ENCODE measurements around the gene CFAP157.

Gene CFAP157

DNA sequence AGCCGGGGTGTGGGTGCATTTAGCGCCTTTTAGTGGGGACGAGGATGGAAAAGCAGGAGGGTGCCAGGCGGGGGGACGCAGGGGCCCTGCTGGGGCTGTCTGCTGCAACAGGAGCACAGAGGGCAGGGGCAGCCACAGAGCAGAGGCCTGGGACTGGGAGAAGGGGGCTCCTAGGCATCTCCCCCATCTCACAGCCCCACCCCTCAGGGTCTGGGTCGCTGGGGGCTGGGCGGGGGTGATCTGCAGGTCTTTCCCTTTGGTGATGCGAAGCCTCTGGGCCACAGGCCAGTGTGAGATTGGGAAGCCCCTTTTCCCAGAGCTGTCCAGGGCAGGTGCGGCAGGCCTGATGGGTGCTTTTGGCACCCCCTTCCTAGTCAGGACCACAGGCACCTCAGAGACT, 23.5 kb downstream of the CFAP157 start:
- H3K4me3 ChIP-seq (ENCODE audit: low read length), result no peak overlapping the region
- TF ChIP-seq, protein P1, sequence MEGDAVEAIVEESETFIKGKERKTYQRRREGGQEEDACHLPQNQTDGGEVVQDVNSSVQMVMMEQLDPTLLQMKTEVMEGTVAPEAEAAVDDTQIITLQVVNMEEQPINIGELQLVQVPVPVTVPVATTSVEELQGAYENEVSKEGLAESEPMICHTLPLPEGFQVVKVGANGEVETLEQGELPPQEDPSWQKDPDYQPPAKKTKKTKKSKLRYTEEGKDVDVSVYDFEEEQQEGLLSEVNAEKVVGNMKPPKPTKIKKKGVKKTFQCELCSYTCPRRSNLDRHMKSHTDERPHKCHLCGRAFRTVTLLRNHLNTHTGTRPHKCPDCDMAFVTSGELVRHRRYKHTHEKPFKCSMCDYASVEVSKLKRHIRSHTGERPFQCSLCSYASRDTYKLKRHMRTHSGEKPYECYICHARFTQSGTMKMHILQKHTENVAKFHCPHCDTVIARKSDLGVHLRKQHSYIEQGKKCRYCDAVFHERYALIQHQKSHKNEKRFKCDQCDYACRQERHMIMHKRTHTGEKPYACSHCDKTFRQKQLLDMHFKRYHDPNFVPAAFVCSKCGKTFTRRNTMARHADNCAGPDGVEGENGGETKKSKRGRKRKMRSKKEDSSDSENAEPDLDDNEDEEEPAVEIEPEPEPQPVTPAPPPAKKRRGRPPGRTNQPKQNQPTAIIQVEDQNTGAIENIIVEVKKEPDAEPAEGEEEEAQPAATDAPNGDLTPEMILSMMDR (conservative IDR thresholded peaks at IDR 0.05; ENCODE audit: low read length), result no peak
- DNase-seq (ENCODE audit: low read depth), result no peak

- no peak for DNase-seq (ENCODE audit: low read depth)
- TF ChIP-seq, protein P1 (conservative IDR thresholded peaks at IDR 0.05; ENCODE audit: low read length), result no peak
- H3K4me3 ChIP-seq (ENCODE audit: low read length), result no peak overlapping the region
Measured at GRCh38 chr9:127730799-127731410, 24.1 kb downstream of the CFAP157 start.

DNA sequence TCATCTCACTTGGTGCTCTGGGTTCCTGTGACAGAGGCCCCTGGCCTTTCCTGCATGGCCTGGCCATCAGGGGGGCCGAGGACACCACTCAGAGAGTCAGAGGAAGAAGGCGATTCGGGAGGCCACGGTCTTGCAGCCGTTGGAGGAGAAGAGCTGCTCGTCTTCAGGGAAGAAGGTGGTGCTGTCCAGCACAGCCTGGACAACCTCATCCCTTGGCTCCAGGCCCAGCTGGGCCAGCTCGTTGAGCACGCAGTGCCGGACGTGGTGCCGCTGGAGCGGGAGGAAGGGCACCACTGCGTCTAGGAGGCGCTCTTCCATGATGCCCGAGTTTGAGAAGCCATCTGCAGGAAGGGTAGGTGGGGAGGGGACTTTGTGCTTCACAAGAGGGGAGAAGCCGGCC, 25.1 kb downstream of the CFAP157 start:
- TF ChIP-seq, protein P1 (conservative IDR thresholded peaks at IDR 0.05; ENCODE audit: low read length), result no peak
- DNase-seq (ENCODE audit: low read depth), result no peak
- no peak overlapping the region for H3K4me3 ChIP-seq (ENCODE audit: low read length)

DNA sequence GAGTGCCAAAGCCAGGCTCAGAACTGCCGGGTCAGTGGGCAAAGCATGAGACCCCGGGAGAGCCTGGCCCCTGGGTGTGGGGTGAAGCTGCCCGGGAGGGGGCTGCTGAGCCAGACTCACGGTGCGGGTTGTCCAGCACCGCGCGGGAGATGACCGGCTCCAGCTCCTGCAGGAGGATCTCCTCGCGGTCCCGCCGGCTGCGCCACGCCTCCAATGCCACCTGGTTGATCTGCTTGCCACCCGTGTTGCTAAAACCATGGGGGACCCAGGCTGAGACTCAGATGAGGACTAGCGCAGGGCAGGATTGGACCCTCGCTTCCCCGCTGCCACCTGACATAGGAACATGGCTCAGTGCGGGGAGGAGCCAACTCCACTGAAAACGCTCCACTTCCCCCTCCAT, 25.7 kb downstream of the CFAP157 start:
- H3K4me3 ChIP-seq (ENCODE audit: low read length), result no peak overlapping the region
- TF ChIP-seq, protein P1 (conservative IDR thresholded peaks at IDR 0.05; ENCODE audit: low read length), result no peak
- DNase-seq (ENCODE audit: low read depth), result no peak

- H3K4me3 ChIP-seq (ENCODE audit: low read length), result no peak overlapping the region
- TF ChIP-seq, protein P1 (conservative IDR thresholded peaks at IDR 0.05; ENCODE audit: low read length), result no peak
- DNase-seq (ENCODE audit: low read depth), result no peak
Measured at GRCh38 chr9:127733614-127734013, 26.8 kb downstream of the CFAP157 start.

- TF ChIP-seq, protein P1 (conservative IDR thresholded peaks at IDR 0.05; ENCODE audit: low read length), result no peak
- no peak for DNase-seq (ENCODE audit: low read depth)
- peak overlapping the region; percentile 80 for H3K4me3 ChIP-seq (ENCODE audit: low read length)
Measured at GRCh38 chr9:127734247-127734746, 27.5 kb downstream of the CFAP157 start.

- TF ChIP-seq, protein P1 (conservative IDR thresholded peaks at IDR 0.05; ENCODE audit: low read length), result peak; percentile 86
- peak within 1 kb of the TSS; percentile 80 for H3K4me3 ChIP-seq (ENCODE audit: low read length)
- peak; percentile 95 for DNase-seq (ENCODE audit: low read depth)
Measured at GRCh38 chr9:127734747-127735529, 28.1 kb downstream of the CFAP157 start, which contains the start of gene TOR2A. TOR2A (minus strand) TSS chr9:127735294; CDS start chr9:127735270, 24 bp downstream.

Measured in AG10803 (cell line).